ENCODE data around the gene NPR1.

- TF ChIP-seq, protein P1, sequence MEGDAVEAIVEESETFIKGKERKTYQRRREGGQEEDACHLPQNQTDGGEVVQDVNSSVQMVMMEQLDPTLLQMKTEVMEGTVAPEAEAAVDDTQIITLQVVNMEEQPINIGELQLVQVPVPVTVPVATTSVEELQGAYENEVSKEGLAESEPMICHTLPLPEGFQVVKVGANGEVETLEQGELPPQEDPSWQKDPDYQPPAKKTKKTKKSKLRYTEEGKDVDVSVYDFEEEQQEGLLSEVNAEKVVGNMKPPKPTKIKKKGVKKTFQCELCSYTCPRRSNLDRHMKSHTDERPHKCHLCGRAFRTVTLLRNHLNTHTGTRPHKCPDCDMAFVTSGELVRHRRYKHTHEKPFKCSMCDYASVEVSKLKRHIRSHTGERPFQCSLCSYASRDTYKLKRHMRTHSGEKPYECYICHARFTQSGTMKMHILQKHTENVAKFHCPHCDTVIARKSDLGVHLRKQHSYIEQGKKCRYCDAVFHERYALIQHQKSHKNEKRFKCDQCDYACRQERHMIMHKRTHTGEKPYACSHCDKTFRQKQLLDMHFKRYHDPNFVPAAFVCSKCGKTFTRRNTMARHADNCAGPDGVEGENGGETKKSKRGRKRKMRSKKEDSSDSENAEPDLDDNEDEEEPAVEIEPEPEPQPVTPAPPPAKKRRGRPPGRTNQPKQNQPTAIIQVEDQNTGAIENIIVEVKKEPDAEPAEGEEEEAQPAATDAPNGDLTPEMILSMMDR (IDR thresholded peaks at IDR 0.05; ENCODE audit: insufficient read depth, low read length, poor library complexity, severe bottlenecking) = no peak
- TF ChIP-seq EZH2phosphoT487 (conservative IDR thresholded peaks at IDR 0.05; ENCODE audit: low read length) = no peak
These were observed 1.0 kb downstream of the NPR1 start for GRCh38 chr1:153679337-153680119.
